GM06990 (cell line): ENCODE results near the gene DISC1.

Source experiments
- DNase-seq: peaks from one replicate; pipeline ENCODE4 v3.0.0-alpha.2; 2011; ENCODE audit not compliant: insufficient read length; ENCODE audit errors: extremely low read depth
- H3K27me3 ChIP-seq: replicated peaks from 2 replicates; pipeline ENCODE4 v1.6.0; 2011; ENCODE audit warnings: low read length; ENCODE audit not compliant: control insufficient read depth, insufficient read depth
- H3K36me3 ChIP-seq: 2 replicates; pipeline ENCODE4 v1.5.1; 2011; ENCODE audit warnings: low read length; ENCODE audit not compliant: control insufficient read depth, insufficient read depth
- H3K4me3 ChIP-seq: replicated peaks from 2 replicates; pipeline ENCODE4 v1.5.1; 2011; ENCODE audit warnings: low read depth, mild to moderate bottlenecking, control low read depth, low read length
- CTCF ChIP-seq: IDR thresholded peaks from 2 replicates; pipeline ENCODE4 v1.5.1; 2011; ENCODE audit warnings: low read length, control low read depth, mild to moderate bottlenecking, inconsistent platforms; ENCODE audit not compliant: insufficient read depth, poor library complexity, severe bottlenecking

The DISC1 gene

GRCh38 chr1:231972111-231972445 lies 345.5 kb downstream of the DISC1 start:
- TF ChIP-seq CTCF = no peak
- H3K36me3 ChIP-seq = no peaks in the 10 kb centered on the region
- DNase-seq = no peak
- no peak overlapping the region for H3K4me3 ChIP-seq
- H3K27me3 ChIP-seq = no peaks in the 10 kb centered on the region; the same call in 1 of the 2 replicates

GRCh38 chr1:231973830-231974229 lies 347.2 kb downstream of the DISC1 start:
- DNase-seq = no peak
- Histone ChIP-seq H3K36me3 (no peaks in the 10 kb centered on the region), H3K27me3 (no peaks in the 10 kb centered on the region; the same call in 1 of the 2 replicates), H3K4me3 (no peak overlapping the region)
- no peak for TF ChIP-seq CTCF

- DNase-seq = no peak
- Histone ChIP-seq H3K36me3 (no peaks in the 10 kb centered on the region), H3K27me3 (no peaks in the 10 kb centered on the region; the same call in 1 of the 2 replicates), H3K4me3 (no peak overlapping the region)
- no peak for TF ChIP-seq CTCF
Observed at GRCh38 chr1:231976231-231976630, 349.6 kb downstream of the DISC1 start.

- Histone ChIP-seq H3K36me3 (no peaks in the 10 kb centered on the region), H3K4me3 (no peak overlapping the region), H3K27me3 (no peaks in the 10 kb centered on the region)
- TF ChIP-seq CTCF = no peak
- DNase-seq = no peak
Observed at GRCh38 chr1:231981675-231982074, 355.1 kb downstream of the DISC1 start.

GRCh38 chr1:231982871-231983587 lies 356.4 kb downstream of the DISC1 start:
- TF ChIP-seq CTCF = no peak
- Histone ChIP-seq H3K36me3 (no peaks in the 10 kb centered on the region), H3K27me3 (no peaks in the 10 kb centered on the region), H3K4me3 (no peak overlapping the region)
- no peak for DNase-seq

GRCh38 chr1:231983588-231984193 lies 357.1 kb downstream of the DISC1 start:
- no peaks in the 10 kb centered on the region; the same call in 1 of the 2 replicates for H3K27me3 ChIP-seq
- DNase-seq = no peak
- no peak overlapping the region for H3K4me3 ChIP-seq
- no peaks in the 10 kb centered on the region for H3K36me3 ChIP-seq
- no peak for TF ChIP-seq CTCF
